WTC11 (cell line): Measurements from ENCODE around the gene CFAP251. TPM values are rescaled to one million over a fixed set of nuclear protein-coding genes. Genes with fewer than 3 reads are reported as not detected.

Experiments used
- ATAC-seq: fragments of 200-7000 bp; cut with Tn5 transposase; 2 replicates; pipeline ENCODE4 v1.10.0; 2021; ENCODE audit warnings: mild to moderate bottlenecking, moderate library complexity
- CTCF ChIA-PET: fragments of 300-600 bp; sonication (Branson Sonifier 250); formaldehyde crosslinking; loops from one replicate; lab custom pipeline; 2021; ENCODE audit warnings: antibody characterized with exemption; lab: Charles Lee
- POLR2A ChIA-PET: fragments of 350-600 bp; sonication (Branson Sonifier 250); formaldehyde crosslinking; loops from one replicate; lab custom pipeline; 2021; ENCODE audit warnings: antibody characterized with exemption; lab: Charles Lee
- DNase-seq: peaks from one replicate; pipeline ENCODE4 v3.0.0; 2021; ENCODE audit warnings: low spot score
- H3K27ac Mint-ChIP-seq: 2 replicates; pipeline ENCODE4 v1.8.0; 2021; ENCODE audit warnings: mixed read lengths
- H3K27me3 Mint-ChIP-seq: 2 replicates; pipeline ENCODE4 v1.8.0; 2021; ENCODE audit warnings: low read depth, mild to moderate bottlenecking, moderate library complexity, mixed read lengths
- H3K36me3 Mint-ChIP-seq: 2 replicates; pipeline ENCODE4 v1.8.0; 2021; ENCODE audit warnings: mixed read lengths
- H3K4me1 Mint-ChIP-seq: 2 replicates; pipeline ENCODE4 v1.8.0; 2022; ENCODE audit warnings: mixed read lengths
- H3K4me3 Mint-ChIP-seq: 2 replicates; pipeline ENCODE4 v1.8.0; 2021; ENCODE audit warnings: mild to moderate bottlenecking, moderate library complexity, mixed read lengths
- H3K9me3 Mint-ChIP-seq: 2 replicates; pipeline ENCODE4 v1.8.0; 2021; ENCODE audit warnings: mixed read lengths
- FOXP1 ChIP-seq: sonication (generic); formaldehyde crosslinking; IDR thresholded peaks from 2 replicates; pipeline ENCODE4 v1.8.0; 2022; ENCODE audit warnings: missing genetic modification reagents, mild to moderate bottlenecking, moderate library complexity, borderline replicate concordance
- GABPB1 ChIP-seq: sonication (generic); formaldehyde crosslinking; IDR thresholded peaks from 2 replicates; pipeline ENCODE4 v1.8.1; 2023; ENCODE audit warnings: mild to moderate bottlenecking, missing genetic modification reagents
- TCF7 ChIP-seq: sonication (generic); formaldehyde crosslinking; IDR thresholded peaks from 2 replicates; pipeline ENCODE4 v1.8.0; 2022; ENCODE audit warnings: mild to moderate bottlenecking, low read depth, missing genetic modification reagents, moderate library complexity
- ZNF423 ChIP-seq: fragments of 250-450 bp; sonication (Bioruptor Pico); IDR thresholded peaks from 2 replicates; pipeline ENCODE4 v2.1.2; 2022; ENCODE audit warnings: mild to moderate bottlenecking, moderate library complexity
- total RNA-seq: library from RNA; stranded (reverse); gene quantifications from 3 replicates; pipeline ENCODE4 v1.2.3, GENCODE V29; 2021
- TF ChIP-seq, protein P1 (sequence below): sonication (generic); formaldehyde crosslinking; IDR thresholded peaks from 2 replicates; pipeline ENCODE4 v1.8.1; 2022; ENCODE audit warnings: missing genetic modification reagents, borderline replicate concordance
- TF ChIP-seq, protein P2 (sequence below): sonication (generic); formaldehyde crosslinking; IDR thresholded peaks from 2 replicates; pipeline ENCODE4 v1.8.1; 2022; ENCODE audit warnings: mild to moderate bottlenecking, moderate library complexity, missing genetic modification reagents
- TF ChIP-seq, protein P3 (sequence below): sonication (generic); formaldehyde crosslinking; IDR thresholded peaks from 2 replicates; pipeline ENCODE4 v1.8.0; 2022; ENCODE audit warnings: mild to moderate bottlenecking, missing genetic modification reagents
- TF ChIP-seq, protein P4 (sequence below): sonication (generic); formaldehyde crosslinking; IDR thresholded peaks from 2 replicates; pipeline ENCODE4 v1.8.1; 2023; ENCODE audit warnings: mild to moderate bottlenecking, moderate library complexity, missing genetic modification reagents
- TF ChIP-seq, protein P5 (sequence below): sonication (generic); formaldehyde crosslinking; IDR thresholded peaks from 2 replicates; pipeline ENCODE4 v1.8.1; 2022; ENCODE audit warnings: low read depth, mild to moderate bottlenecking, moderate library complexity, missing genetic modification reagents, borderline replicate concordance
- TF ChIP-seq, protein P6 (sequence below): fragments of 250-450 bp; sonication (Bioruptor Pico); IDR thresholded peaks from 2 replicates; pipeline ENCODE4 v1.9.0; 2021; ENCODE audit warnings: mild to moderate bottlenecking
- TF ChIP-seq, protein P7 (sequence below): fragments of 200-600 bp; IDR thresholded peaks from 2 replicates; pipeline ENCODE4 v1.8.0; 2022; ENCODE audit warnings: antibody characterized with exemption

The CFAP251 gene
- total RNA-seq, 1 experiment from 2014 or later = 3.1 TPM

DNA sequence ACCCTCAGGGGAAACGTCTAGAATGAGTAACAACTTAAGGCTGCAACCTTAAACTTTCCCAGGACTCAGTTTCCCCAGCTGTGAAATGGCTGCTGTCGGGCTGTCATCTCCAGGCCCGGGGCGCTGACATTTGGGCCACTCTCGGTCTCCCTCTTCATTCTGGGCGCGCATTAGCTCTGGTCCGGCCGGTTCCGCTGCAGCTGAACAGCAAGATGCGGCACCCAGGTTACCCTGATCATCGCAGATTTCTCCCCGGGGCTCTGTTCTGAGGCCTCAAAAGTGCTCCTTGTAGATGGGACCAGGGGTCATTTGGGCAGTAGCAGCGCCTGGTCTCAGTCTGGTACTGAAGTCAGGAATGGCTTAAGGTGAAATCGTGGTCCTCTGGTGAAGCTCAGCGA lies 102.4 kb downstream of the CFAP251 start:
- peak overlapping the region; percentile 88 for H3K4me3 Mint-ChIP-seq
- H3K27me3 Mint-ChIP-seq = peaks cover 37% of the 10 kb centered on the region
- TF ChIP-seq, protein P1, sequence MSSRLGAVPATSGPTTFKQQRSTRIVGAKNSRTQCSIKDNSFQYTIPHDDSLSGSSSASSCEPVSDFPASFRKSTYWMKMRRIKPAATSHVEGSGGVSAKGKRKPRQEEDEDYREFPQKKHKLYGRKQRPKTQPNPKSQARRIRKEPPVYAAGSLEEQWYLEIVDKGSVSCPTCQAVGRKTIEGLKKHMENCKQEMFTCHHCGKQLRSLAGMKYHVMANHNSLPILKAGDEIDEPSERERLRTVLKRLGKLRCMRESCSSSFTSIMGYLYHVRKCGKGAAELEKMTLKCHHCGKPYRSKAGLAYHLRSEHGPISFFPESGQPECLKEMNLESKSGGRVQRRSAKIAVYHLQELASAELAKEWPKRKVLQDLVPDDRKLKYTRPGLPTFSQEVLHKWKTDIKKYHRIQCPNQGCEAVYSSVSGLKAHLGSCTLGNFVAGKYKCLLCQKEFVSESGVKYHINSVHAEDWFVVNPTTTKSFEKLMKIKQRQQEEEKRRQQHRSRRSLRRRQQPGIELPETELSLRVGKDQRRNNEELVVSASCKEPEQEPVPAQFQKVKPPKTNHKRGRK (CRISPR knock-in tag) = no peak
- TF ChIP-seq TCF7 = no peak
- ChIA-PET CTCF (interaction anchor here (0.8 to 1.9 kb wide), 6 partner anchors 11 to 704 kb away, joined by 3 to 15 read pairs (median 4); partner anchors contain the start of gene CFAP251), POLR2A (interaction anchor here (1.0 to 1.3 kb wide), 3 partner anchors 24 to 246 kb away, joined by 3 to 4 read pairs (median 3); partner anchors contain the start of gene CFAP251)
- DNase-seq (peak; percentile 29), ATAC-seq (no peak)
- no peaks in the 10 kb centered on the region; the same call in 1 of the 2 replicates for H3K36me3 Mint-ChIP-seq
- peaks cover 14% of the 10 kb centered on the region for H3K4me1 Mint-ChIP-seq
- H3K27ac Mint-ChIP-seq = no peak overlapping the region
- peaks cover 6% of the 10 kb centered on the region; the same call in 1 of the 2 replicates for H3K9me3 Mint-ChIP-seq

DNA sequence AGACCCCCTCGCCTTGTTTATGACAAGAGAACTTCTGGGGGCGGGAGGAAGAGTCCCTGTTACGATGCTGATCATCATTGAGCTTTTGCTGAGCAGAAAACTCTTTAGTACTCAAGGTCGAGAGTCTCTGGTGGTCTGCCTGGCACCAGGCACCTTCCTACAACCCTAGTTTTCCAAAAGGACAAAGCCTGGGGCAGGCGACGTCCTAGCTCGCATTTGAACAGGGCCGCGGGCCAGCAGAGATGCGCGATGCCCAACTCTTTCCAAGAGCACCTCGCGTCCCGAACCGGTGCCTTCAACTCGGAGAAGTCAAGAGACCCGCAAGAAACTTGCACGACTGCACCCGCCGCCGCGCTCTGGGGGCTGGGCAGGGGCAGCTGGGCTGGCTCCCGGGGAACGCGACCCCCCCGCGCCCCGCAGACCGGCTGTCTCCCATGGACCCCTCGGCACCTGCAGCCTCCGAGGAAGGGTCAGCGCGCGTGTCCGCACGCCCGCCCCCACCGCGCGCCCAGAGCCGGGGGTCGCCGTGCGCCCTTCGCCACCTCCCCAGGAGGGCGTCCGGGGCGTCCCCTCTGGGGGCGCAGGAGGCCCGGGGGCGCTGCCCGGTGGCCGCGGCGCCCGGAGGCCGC lies 102.9 kb downstream of the CFAP251 start:
- Mint-ChIP-seq H3K4me1 (peaks cover 14% of the 10 kb centered on the region), H3K27ac (no peak overlapping the region), H3K4me3 (peak overlapping the region; percentile 88), H3K27me3 (peaks cover 37% of the 10 kb centered on the region), H3K36me3 (no peaks in the 10 kb centered on the region; the same call in 1 of the 2 replicates), H3K9me3 (peaks cover 6% of the 10 kb centered on the region; the same call in 1 of the 2 replicates)
- peak; percentile 35 for ATAC-seq
- POLR2A ChIA-PET = interaction anchor here (1.0 to 1.3 kb wide), 3 partner anchors 24 to 247 kb away, joined by 3 to 4 read pairs (median 3); partner anchors contain the start of gene CFAP251
- TF ChIP-seq ZNF423 (CRISPR knock-in tag) = peak; percentile 67
- peak; percentile 52; the same call in 1 of the 2 replicates for TF ChIP-seq FOXP1
- TF ChIP-seq, protein P2, sequence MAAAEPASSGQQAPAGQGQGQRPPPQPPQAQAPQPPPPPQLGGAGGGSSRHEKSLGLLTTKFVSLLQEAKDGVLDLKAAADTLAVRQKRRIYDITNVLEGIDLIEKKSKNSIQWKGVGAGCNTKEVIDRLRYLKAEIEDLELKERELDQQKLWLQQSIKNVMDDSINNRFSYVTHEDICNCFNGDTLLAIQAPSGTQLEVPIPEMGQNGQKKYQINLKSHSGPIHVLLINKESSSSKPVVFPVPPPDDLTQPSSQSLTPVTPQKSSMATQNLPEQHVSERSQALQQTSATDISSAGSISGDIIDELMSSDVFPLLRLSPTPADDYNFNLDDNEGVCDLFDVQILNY (CRISPR knock-in tag) = 0 out of 2 replicates have a peak, but pooled peaks have one; percentile 9
- TF ChIP-seq, protein P3, sequence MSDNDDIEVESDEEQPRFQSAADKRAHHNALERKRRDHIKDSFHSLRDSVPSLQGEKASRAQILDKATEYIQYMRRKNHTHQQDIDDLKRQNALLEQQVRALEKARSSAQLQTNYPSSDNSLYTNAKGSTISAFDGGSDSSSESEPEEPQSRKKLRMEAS (CRISPR knock-in tag) = peak; percentile 55; the same call in 1 of the 2 replicates
- TF ChIP-seq, protein P4, sequence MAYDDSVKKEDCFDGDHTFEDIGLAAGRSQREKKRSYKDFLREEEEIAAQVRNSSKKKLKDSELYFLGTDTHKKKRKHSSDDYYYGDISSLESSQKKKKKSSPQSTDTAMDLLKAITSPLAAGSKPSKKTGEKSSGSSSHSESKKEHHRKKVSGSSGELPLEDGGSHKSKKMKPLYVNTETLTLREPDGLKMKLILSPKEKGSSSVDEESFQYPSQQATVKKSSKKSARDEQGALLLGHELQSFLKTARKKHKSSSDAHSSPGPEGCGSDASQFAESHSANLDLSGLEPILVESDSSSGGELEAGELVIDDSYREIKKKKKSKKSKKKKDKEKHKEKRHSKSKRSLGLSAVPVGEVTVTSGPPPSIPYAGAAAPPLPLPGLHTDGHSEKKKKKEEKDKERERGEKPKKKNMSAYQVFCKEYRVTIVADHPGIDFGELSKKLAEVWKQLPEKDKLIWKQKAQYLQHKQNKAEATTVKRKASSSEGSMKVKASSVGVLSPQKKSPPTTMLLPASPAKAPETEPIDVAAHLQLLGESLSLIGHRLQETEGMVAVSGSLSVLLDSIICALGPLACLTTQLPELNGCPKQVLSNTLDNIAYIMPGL (CRISPR knock-in tag) = 0 out of 2 replicates have a peak, but pooled peaks have one; percentile 29
- TF ChIP-seq GABPB1 (CRISPR knock-in tag) = no peak
- TF ChIP-seq, protein P5, sequence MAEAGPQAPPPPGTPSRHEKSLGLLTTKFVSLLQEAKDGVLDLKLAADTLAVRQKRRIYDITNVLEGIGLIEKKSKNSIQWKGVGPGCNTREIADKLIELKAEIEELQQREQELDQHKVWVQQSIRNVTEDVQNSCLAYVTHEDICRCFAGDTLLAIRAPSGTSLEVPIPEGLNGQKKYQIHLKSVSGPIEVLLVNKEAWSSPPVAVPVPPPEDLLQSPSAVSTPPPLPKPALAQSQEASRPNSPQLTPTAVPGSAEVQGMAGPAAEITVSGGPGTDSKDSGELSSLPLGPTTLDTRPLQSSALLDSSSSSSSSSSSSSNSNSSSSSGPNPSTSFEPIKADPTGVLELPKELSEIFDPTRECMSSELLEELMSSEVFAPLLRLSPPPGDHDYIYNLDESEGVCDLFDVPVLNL (CRISPR knock-in tag) = no peak
- TF ChIP-seq, protein P6, sequence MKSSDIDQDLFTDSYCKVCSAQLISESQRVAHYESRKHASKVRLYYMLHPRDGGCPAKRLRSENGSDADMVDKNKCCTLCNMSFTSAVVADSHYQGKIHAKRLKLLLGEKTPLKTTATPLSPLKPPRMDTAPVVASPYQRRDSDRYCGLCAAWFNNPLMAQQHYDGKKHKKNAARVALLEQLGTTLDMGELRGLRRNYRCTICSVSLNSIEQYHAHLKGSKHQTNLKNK (CRISPR knock-in tag) = no peak
- TF ChIP-seq, protein P7, sequence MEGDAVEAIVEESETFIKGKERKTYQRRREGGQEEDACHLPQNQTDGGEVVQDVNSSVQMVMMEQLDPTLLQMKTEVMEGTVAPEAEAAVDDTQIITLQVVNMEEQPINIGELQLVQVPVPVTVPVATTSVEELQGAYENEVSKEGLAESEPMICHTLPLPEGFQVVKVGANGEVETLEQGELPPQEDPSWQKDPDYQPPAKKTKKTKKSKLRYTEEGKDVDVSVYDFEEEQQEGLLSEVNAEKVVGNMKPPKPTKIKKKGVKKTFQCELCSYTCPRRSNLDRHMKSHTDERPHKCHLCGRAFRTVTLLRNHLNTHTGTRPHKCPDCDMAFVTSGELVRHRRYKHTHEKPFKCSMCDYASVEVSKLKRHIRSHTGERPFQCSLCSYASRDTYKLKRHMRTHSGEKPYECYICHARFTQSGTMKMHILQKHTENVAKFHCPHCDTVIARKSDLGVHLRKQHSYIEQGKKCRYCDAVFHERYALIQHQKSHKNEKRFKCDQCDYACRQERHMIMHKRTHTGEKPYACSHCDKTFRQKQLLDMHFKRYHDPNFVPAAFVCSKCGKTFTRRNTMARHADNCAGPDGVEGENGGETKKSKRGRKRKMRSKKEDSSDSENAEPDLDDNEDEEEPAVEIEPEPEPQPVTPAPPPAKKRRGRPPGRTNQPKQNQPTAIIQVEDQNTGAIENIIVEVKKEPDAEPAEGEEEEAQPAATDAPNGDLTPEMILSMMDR = no peak
- CTCF ChIA-PET = interaction anchor here (0.5 to 1.9 kb wide), 7 partner anchors 10 to 703 kb away, joined by 3 to 15 read pairs (median 4); partner anchors contain the start of gene CFAP251
- peak; percentile 47 for DNase-seq
